ENCODE results near the gene KIAA0319L. TPM values are rescaled to one million over a fixed set of nuclear protein-coding genes. Genes with fewer than 3 reads are reported as not detected.

KIAA0319L gene
- total RNA-seq, 1 experiment from 2014 or later: 70.0 TPM

- ChIA-PET POLR2A (no interaction called here), CTCF (interaction anchor here (0.5 kb wide), 1 partner anchor 760 kb away, joined by 3 read pairs; no protein-coding TSS in a partner anchor)
- no peak for TF ChIP-seq PREB (CRISPR knock-in tag; IDR thresholded peaks at IDR 0.05; ENCODE audit: borderline replicate concordance)
- no peak for TF ChIP-seq ZNF425 (CRISPR knock-in tag; conservative IDR thresholded peaks at IDR 0.05)
- no peak for TF ChIP-seq SOX15 (CRISPR knock-in tag; IDR thresholded peaks at IDR 0.05)
- H3K9me3 Mint-ChIP-seq: peaks cover 6% of the 10 kb centered on the region
- H3K27me3 Mint-ChIP-seq (ENCODE audit: low read depth): no peaks in the 10 kb centered on the region
- no peak overlapping the region for H3K27ac Mint-ChIP-seq
- ATAC-seq (no peak), DNase-seq (ENCODE audit: low spot score) (no peak)
- H3K4me3 Mint-ChIP-seq: no peak overlapping the region
- H3K36me3 Mint-ChIP-seq: peaks cover 33% of the 10 kb centered on the region
- H3K4me1 Mint-ChIP-seq: peaks cover 10% of the 10 kb centered on the region
Measured at GRCh38 chr1:35475856-35476674, 81.1 kb downstream of the KIAA0319L start.

- DNase-seq (ENCODE audit: low spot score): no peak
- no peak for ATAC-seq
- Mint-ChIP-seq H3K27me3 (ENCODE audit: low read depth) (no peaks in the 10 kb centered on the region), H3K4me1 (peaks cover 14% of the 10 kb centered on the region), H3K9me3 (peaks cover 6% of the 10 kb centered on the region), H3K27ac (no peak overlapping the region), H3K4me3 (no peak overlapping the region), H3K36me3 (peaks cover 39% of the 10 kb centered on the region)
- ChIA-PET CTCF (no interaction called here), POLR2A (no interaction called here)
- no peak for TF ChIP-seq PRRX2 (CRISPR knock-in tag; IDR thresholded peaks at IDR 0.05)
- no peak for TF ChIP-seq CTCF (IDR thresholded peaks at IDR 0.05)
- TF ChIP-seq ARID4B (CRISPR knock-in tag; IDR thresholded peaks at IDR 0.05; ENCODE audit: borderline replicate concordance): no peak
- no peak for TF ChIP-seq E2F5 (CRISPR knock-in tag; IDR thresholded peaks at IDR 0.05)
- no peak for TF ChIP-seq CREB1 (CRISPR knock-in tag; IDR thresholded peaks at IDR 0.05)
- TF ChIP-seq E2F1 (CRISPR knock-in tag; IDR thresholded peaks at IDR 0.05): no peak
- no peak for TF ChIP-seq ZNF232 (CRISPR knock-in tag; IDR thresholded peaks at IDR 0.05)
- TF ChIP-seq ZBTB43 (CRISPR knock-in tag; IDR thresholded peaks at IDR 0.05): no peak
- TF ChIP-seq ATF1 (CRISPR knock-in tag; IDR thresholded peaks at IDR 0.05): no peak
- no peak for TF ChIP-seq ZNF263 (CRISPR knock-in tag; IDR thresholded peaks at IDR 0.05; ENCODE audit: low read depth)
- TF ChIP-seq HMGXB4 (CRISPR knock-in tag; IDR thresholded peaks at IDR 0.05): no peak
- TF ChIP-seq FOXP1 (CRISPR knock-in tag; IDR thresholded peaks at IDR 0.05; ENCODE audit: borderline replicate concordance): no peak
- TF ChIP-seq JUN (CRISPR knock-in tag; IDR thresholded peaks at IDR 0.05): no peak
Measured at GRCh38 chr1:35475356-35475755, 81.8 kb downstream of the KIAA0319L start.
